A673 (cell line): Measurements from ENCODE around the gene NUMB. TPM values are rescaled to one million over a fixed set of nuclear protein-coding genes. Genes with fewer than 3 reads are reported as not detected.

Experiments
- BruUV-seq: library from RNA; stranded (reverse); fragments of 400-500 nt; replicated peaks from 2 replicates; lab custom pipeline; 2021; lab: Mats Ljungman, UMichigan
- CTCF ChIA-PET: fragments of 300-600 bp; sonication (Branson Sonifier 250); formaldehyde crosslinking; loops from one replicate; lab custom pipeline; 2022; ENCODE audit warnings: antibody characterized with exemption; lab: Charles Lee
- POLR2A ChIA-PET: fragments of 300-600 bp; sonication (Branson Sonifier 250); formaldehyde crosslinking; loops from one replicate; lab custom pipeline; 2022; ENCODE audit warnings: antibody characterized with exemption; ENCODE audit not compliant: low non-redundant PET; lab: Charles Lee
- DNase-seq: peaks from one replicate; pipeline ENCODE4 v3.0.0-alpha.2; 2015; ENCODE audit warnings: low spot score
- H3K27ac ChIP-seq: fragments of 200-600 bp; sonication (generic); 2 replicates; pipeline ENCODE4 v1.5.1; 2016; ENCODE audit warnings: mixed run types, low read depth, mild to moderate bottlenecking, mixed read lengths, antibody characterized with exemption, low read length; ENCODE audit not compliant: poor library complexity, severe bottlenecking
- H3K27me3 ChIP-seq: fragments of 200-600 bp; sonication (generic); replicated peaks from 2 replicates; pipeline ENCODE4 v1.6.1; 2017; ENCODE audit warnings: mixed run types, low read depth, mild to moderate bottlenecking, mixed read lengths, antibody characterized with exemption, low read length; ENCODE audit not compliant: insufficient read depth, poor library complexity
- H3K36me3 ChIP-seq: fragments of 200-600 bp; sonication (generic); 2 replicates; pipeline ENCODE4 v1.6.1; 2016; ENCODE audit warnings: mixed run types, mild to moderate bottlenecking, mixed read lengths, antibody characterized with exemption, low read length; ENCODE audit not compliant: insufficient read depth, poor library complexity, severe bottlenecking
- H3K4me1 ChIP-seq: fragments of 200-600 bp; sonication (generic); 2 replicates; pipeline ENCODE4 v1.6.1; 2017; ENCODE audit warnings: mixed run types, mild to moderate bottlenecking, mixed read lengths, antibody characterized with exemption, low read length; ENCODE audit not compliant: insufficient read depth, poor library complexity, severe bottlenecking
- H3K4me3 ChIP-seq: fragments of 200-600 bp; sonication (generic); 2 replicates; pipeline ENCODE4 v1.5.1; 2016; ENCODE audit warnings: low read depth, mixed run types, mild to moderate bottlenecking, mixed read lengths, low read length; ENCODE audit not compliant: poor library complexity, severe bottlenecking
- H3K9me3 ChIP-seq: fragments of 200-600 bp; sonication (generic); 2 replicates; pipeline ENCODE4 v1.6.1; 2016; ENCODE audit warnings: mixed run types, low read depth, mild to moderate bottlenecking, mixed read lengths, antibody characterized with exemption, low read length; ENCODE audit not compliant: poor library complexity, severe bottlenecking
- CTCF ChIP-seq: fragments of 300-800, 200-600 bp; sonication (generic); conservative IDR thresholded peaks from 2 replicates; pipeline ENCODE4 v1.5.1; 2017; ENCODE audit warnings: low read depth, mild to moderate bottlenecking, antibody characterized with exemption, low read length, moderate library complexity, mixed read lengths
- EZH2 ChIP-seq: fragments of 200-600 bp; sonication (generic); IDR thresholded peaks from 2 replicates; pipeline ENCODE4 v1.6.1; 2017; ENCODE audit warnings: borderline replicate concordance, low read depth, mild to moderate bottlenecking, mixed read lengths, antibody characterized with exemption, low read length; ENCODE audit not compliant: poor library complexity, severe bottlenecking
- intact Hi-C: fragments of 100-400 bp; cut with micrococcal nuclease; formaldehyde crosslinking; loops from one replicate; pipeline ENCODE4 v1.10.0; 2022; ENCODE audit not compliant: unreplicated experiment
- total RNA-seq: library from RNA; stranded (reverse); gene quantifications from 2 replicates; pipeline ENCODE4 v1.2.3, GENCODE V29; 2021

The NUMB gene
- total RNA-seq, 1 experiment from 2014 or later = 46.3 TPM

GRCh38 chr14:73397810-73398209 is 60.5 kb downstream of the NUMB start:
- Histone ChIP-seq H3K27ac (no peak overlapping the region), H3K4me3 (no peak overlapping the region), H3K36me3 (no peaks in the 10 kb centered on the region), H3K9me3 (no peaks in the 10 kb centered on the region), H3K27me3 (no peaks in the 10 kb centered on the region), H3K4me1 (peaks cover 5% of the 10 kb centered on the region)
- no peak for TF ChIP-seq EZH2
- no peak for TF ChIP-seq CTCF
- ChIA-PET POLR2A (no interaction called here), CTCF (no interaction called here)
- no peak for DNase-seq
- no TSS peak for BruUV-seq
- intact Hi-C loops = no loop called here

GRCh38 chr14:73394317-73394716 is 64.0 kb downstream of the NUMB start:
- intact Hi-C loops = no loop called here

GRCh38 chr14:73393375-73393774 is 65.0 kb downstream of the NUMB start:
- ChIA-PET POLR2A (no interaction called here), CTCF (no interaction called here)
- Histone ChIP-seq H3K36me3 (no peaks in the 10 kb centered on the region), H3K4me3 (no peak overlapping the region), H3K4me1 (peaks cover 5% of the 10 kb centered on the region), H3K9me3 (no peaks in the 10 kb centered on the region), H3K27me3 (no peaks in the 10 kb centered on the region), H3K27ac (no peak overlapping the region)
- BruUV-seq = no TSS peak
- intact Hi-C loops = no loop called here
- no peak for DNase-seq
- no peak for TF ChIP-seq CTCF
- TF ChIP-seq EZH2 = no peak

More at GRCh38 chr14:73394317-73394716, 64.0 kb downstream of the NUMB start:
- Histone ChIP-seq H3K27me3 (no peaks in the 10 kb centered on the region), H3K9me3 (no peaks in the 10 kb centered on the region), H3K4me3 (no peak overlapping the region), H3K4me1 (peaks cover 5% of the 10 kb centered on the region), H3K27ac (no peak overlapping the region), H3K36me3 (no peaks in the 10 kb centered on the region)
- POLR2A ChIA-PET = interaction anchor here (0.6 kb wide), 1 partner anchor 388 kb away, joined by 3 read pairs; no protein-coding TSS in a partner anchor
- DNase-seq = no peak
- TF ChIP-seq EZH2 (no peak), CTCF (no peak)
- CTCF ChIA-PET = no interaction called here
- no TSS peak for BruUV-seq
